ENCODE data around the gene PTPRG.

PTPRG gene

GRCh38 chr3:61896251-61896650, 334.9 kb downstream of the PTPRG start:
- H3K9ac ChIP-seq (ENCODE audit: low read depth, low read length, poor library complexity, severe bottlenecking), result no peak overlapping the region
- no peaks in the 10 kb centered on the region for H3K9me3 ChIP-seq (ENCODE audit: insufficient read depth, low read depth, low read length)
- no peaks in the 10 kb centered on the region for H3F3A ChIP-seq (ENCODE audit: low read depth)
- H4K20me1 ChIP-seq (ENCODE audit: insufficient read depth, low read length, poor library complexity, severe bottlenecking), result no peaks in the 10 kb centered on the region
- no peak overlapping the region for H3K4me3 ChIP-seq (ENCODE audit: low read length, poor library complexity, severe bottlenecking)
- no peaks in the 10 kb centered on the region for H3K36me3 ChIP-seq (ENCODE audit: insufficient read depth, low read length)
- TF ChIP-seq EZH2phosphoT487 (IDR thresholded peaks at IDR 0.05; ENCODE audit: borderline replicate concordance) (no peak), CTCF (conservative IDR thresholded peaks at IDR 0.05; ENCODE audit: low read length) (no peak)
- H2AFZ ChIP-seq (ENCODE audit: low read length), result no peak overlapping the region
- no peaks in the 10 kb centered on the region for H3K27me3 ChIP-seq (ENCODE audit: insufficient read depth, low read length, poor library complexity, severe bottlenecking)
- H3K4me2 ChIP-seq (ENCODE audit: low read depth, low read length, poor library complexity, severe bottlenecking), result no peak overlapping the region
- H3K4me1 ChIP-seq (ENCODE audit: insufficient read depth, low read length, poor library complexity, severe bottlenecking), result peaks cover 13% of the 10 kb centered on the region
- H3K9me2 ChIP-seq (replicated peaks; ENCODE audit: low read depth, low read length), result no peaks in the 10 kb centered on the region
- H3K79me2 ChIP-seq (ENCODE audit: insufficient read depth, low read length), result no peaks in the 10 kb centered on the region

- Histone ChIP-seq H3K4me1 (ENCODE audit: insufficient read depth, low read length, poor library complexity, severe bottlenecking) (peaks cover 13% of the 10 kb centered on the region), H3K4me3 (ENCODE audit: low read length, poor library complexity, severe bottlenecking) (no peak overlapping the region), H3K27me3 (ENCODE audit: insufficient read depth, low read length, poor library complexity, severe bottlenecking) (no peaks in the 10 kb centered on the region)
Observed at GRCh38 chr3:61897848-61898247, 336.5 kb downstream of the PTPRG start.

GRCh38 chr3:61899700-61900462, 338.5 kb downstream of the PTPRG start:
- Histone ChIP-seq H3K36me3 (ENCODE audit: insufficient read depth, low read length) (no peaks in the 10 kb centered on the region), H3K9me3 (ENCODE audit: insufficient read depth, low read depth, low read length) (no peaks in the 10 kb centered on the region), H3K79me2 (ENCODE audit: insufficient read depth, low read length) (no peaks in the 10 kb centered on the region), H4K20me1 (ENCODE audit: insufficient read depth, low read length, poor library complexity, severe bottlenecking) (no peaks in the 10 kb centered on the region), H3K4me2 (ENCODE audit: low read depth, low read length, poor library complexity, severe bottlenecking) (no peak overlapping the region), H2AFZ (ENCODE audit: low read length) (no peak overlapping the region), H3K9ac (ENCODE audit: low read depth, low read length, poor library complexity, severe bottlenecking) (no peak overlapping the region), H3F3A (ENCODE audit: low read depth) (no peaks in the 10 kb centered on the region), H3K27me3 (ENCODE audit: insufficient read depth, low read length, poor library complexity, severe bottlenecking) (no peaks in the 10 kb centered on the region), H3K9me2 (replicated peaks; ENCODE audit: low read depth, low read length) (no peaks in the 10 kb centered on the region), H3K4me3 (ENCODE audit: low read length, poor library complexity, severe bottlenecking) (no peak overlapping the region), H3K4me1 (ENCODE audit: insufficient read depth, low read length, poor library complexity, severe bottlenecking) (peaks cover 7% of the 10 kb centered on the region)
- no peak for TF ChIP-seq EZH2phosphoT487 (IDR thresholded peaks at IDR 0.05; ENCODE audit: borderline replicate concordance)
- TF ChIP-seq CTCF (conservative IDR thresholded peaks at IDR 0.05; ENCODE audit: low read length), result no peak

More at GRCh38 chr3:61897848-61898247, 336.5 kb downstream of the PTPRG start:
- no peaks in the 10 kb centered on the region for H3K36me3 ChIP-seq (ENCODE audit: insufficient read depth, low read length)
- H3K9ac ChIP-seq (ENCODE audit: low read depth, low read length, poor library complexity, severe bottlenecking), result no peak overlapping the region
- H3K79me2 ChIP-seq (ENCODE audit: insufficient read depth, low read length), result no peaks in the 10 kb centered on the region
- H4K20me1 ChIP-seq (ENCODE audit: insufficient read depth, low read length, poor library complexity, severe bottlenecking), result no peaks in the 10 kb centered on the region
- no peak for TF ChIP-seq CTCF (conservative IDR thresholded peaks at IDR 0.05; ENCODE audit: low read length)
- TF ChIP-seq EZH2phosphoT487 (IDR thresholded peaks at IDR 0.05; ENCODE audit: borderline replicate concordance), result no peak
- H3K4me2 ChIP-seq (ENCODE audit: low read depth, low read length, poor library complexity, severe bottlenecking), result no peak overlapping the region
- H3F3A ChIP-seq (ENCODE audit: low read depth), result no peaks in the 10 kb centered on the region
- H3K9me2 ChIP-seq (replicated peaks; ENCODE audit: low read depth, low read length), result no peaks in the 10 kb centered on the region
- no peaks in the 10 kb centered on the region for H3K9me3 ChIP-seq (ENCODE audit: insufficient read depth, low read depth, low read length)
- no peak overlapping the region for H2AFZ ChIP-seq (ENCODE audit: low read length)

All from Loucy (cell line).